DND-41 (cell line): ENCODE measurements around the gene CACNA2D3.

Experiments used
- ATAC-seq: fragments of 200-7000 bp; cut with Tn5 transposase; 3 replicates; pipeline ENCODE4 v1.9.1; 2021; ENCODE audit warnings: low read depth; ENCODE audit not compliant: insufficient read depth
- DNase-seq: peaks from one replicate; pipeline ENCODE4 v3.0.0-alpha.2; 2020
- H2AFZ ChIP-seq: 2 replicates; pipeline ENCODE4 v1.6.0; 2012; ENCODE audit warnings: low read depth, low read length
- H3K27ac ChIP-seq: 2 replicates; pipeline ENCODE4 v1.5.1; 2012; ENCODE audit warnings: low read length, inconsistent platforms
- H3K27me3 ChIP-seq: fragments of 200-600 bp; sonication (generic); 2 replicates; pipeline ENCODE4 v1.6.0; 2012; ENCODE audit warnings: low read length, mild to moderate bottlenecking, inconsistent platforms; ENCODE audit not compliant: insufficient read depth, poor library complexity
- H3K36me3 ChIP-seq: 2 replicates; pipeline ENCODE4 v1.5.1; 2012; ENCODE audit warnings: low read length, inconsistent platforms; ENCODE audit not compliant: insufficient read depth
- H3K4me1 ChIP-seq: 2 replicates; pipeline ENCODE4 v1.5.1; 2012; ENCODE audit warnings: mild to moderate bottlenecking, low read length; ENCODE audit not compliant: insufficient read depth
- H3K4me2 ChIP-seq: 2 replicates; pipeline ENCODE4 v1.6.0; 2012; ENCODE audit warnings: mild to moderate bottlenecking, moderate library complexity, low read length, inconsistent platforms; ENCODE audit not compliant: insufficient read depth
- H3K4me3 ChIP-seq, 2 experiments: fragments of 200-600 bp in 1 of 2; shearing (Covaris generic) in 1 of 2; 2 replicates each; pipeline ENCODE4 v1.5.1; 2012 to 2016; ENCODE audit warnings: inconsistent platforms in 2 of 2, low read length in 2 of 2, mild to moderate bottlenecking in 2 of 2, low read depth in 1 of 2, moderate library complexity in 1 of 2
- H3K79me2 ChIP-seq: 2 replicates; pipeline ENCODE4 v1.6.0; 2012; ENCODE audit warnings: low read length, inconsistent platforms; ENCODE audit not compliant: insufficient read depth
- H3K9ac ChIP-seq: 2 replicates; pipeline ENCODE4 v1.6.0; 2012; ENCODE audit warnings: low read depth, mild to moderate bottlenecking, inconsistent platforms, low read length, moderate library complexity
- H3K9me3 ChIP-seq: 2 replicates; pipeline ENCODE4 v1.5.1; 2012; ENCODE audit warnings: low read length, moderate library complexity, mild to moderate bottlenecking, inconsistent platforms; ENCODE audit not compliant: insufficient read depth, severe bottlenecking
- H4K20me1 ChIP-seq: 2 replicates; pipeline ENCODE4 v1.6.0; 2012; ENCODE audit warnings: low read length; ENCODE audit not compliant: insufficient read depth
- EZH2 ChIP-seq: IDR thresholded peaks from 3 replicates; pipeline ENCODE4 v1.6.1; 2012; ENCODE audit warnings: borderline replicate concordance, low read depth, mild to moderate bottlenecking, moderate library complexity, low read length, inconsistent platforms; ENCODE audit not compliant: severe bottlenecking
- TF ChIP-seq, protein P1 (sequence below): IDR thresholded peaks from 2 replicates; pipeline ENCODE4 v1.5.1; 2012; ENCODE audit warnings: borderline replicate concordance, low read length, moderate library complexity, mild to moderate bottlenecking; ENCODE audit not compliant: poor library complexity, severe bottlenecking; ENCODE audit errors: extremely low read depth

CACNA2D3 gene

DNA sequence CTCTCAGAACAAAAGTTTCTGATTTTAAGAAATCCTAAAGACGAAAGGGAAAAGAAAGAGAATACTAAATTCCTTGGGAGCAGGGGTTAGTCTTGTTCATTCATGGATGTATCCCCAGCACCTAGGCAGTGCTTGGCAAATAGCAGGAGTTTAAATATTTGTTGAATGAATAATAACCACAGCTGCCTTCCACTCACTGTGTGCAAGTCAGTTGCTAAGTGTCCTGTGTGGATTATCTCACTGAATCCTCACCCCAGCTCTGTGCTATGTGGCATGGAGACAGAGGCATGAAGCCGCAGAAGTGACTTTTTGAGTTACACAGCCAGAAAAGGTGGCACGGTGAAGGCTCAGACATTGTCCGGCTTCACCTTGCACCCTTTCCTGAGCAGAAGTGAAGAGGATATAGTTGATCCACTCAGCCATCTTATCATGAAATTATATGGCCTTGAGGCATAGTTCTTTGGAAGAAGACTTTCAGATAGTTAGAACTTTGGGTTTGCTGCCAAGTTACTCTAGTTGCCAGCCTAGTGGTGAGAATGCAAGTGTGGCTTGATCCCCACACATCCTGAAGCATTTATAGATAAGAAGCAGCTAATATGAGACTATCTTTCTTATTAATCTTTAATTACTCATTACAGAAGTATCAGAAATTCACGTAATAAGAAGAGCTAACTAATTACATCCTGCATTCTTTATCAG lies 450.0 kb downstream of the CACNA2D3 start:
- Histone ChIP-seq H3K9ac (no peak overlapping the region), H2AFZ (no peak overlapping the region), H3K79me2 (no peaks in the 10 kb centered on the region), H3K36me3 (no peaks in the 10 kb centered on the region), H3K4me3 (no peak overlapping the region), H4K20me1 (no peaks in the 10 kb centered on the region), H3K27me3 (no peaks in the 10 kb centered on the region), H3K4me1 (no peaks in the 10 kb centered on the region), H3K4me2 (no peak overlapping the region), H3K27ac (no peak overlapping the region), H3K9me3 (no peaks in the 10 kb centered on the region)
- no peak for DNase-seq
- TF ChIP-seq, protein P1, sequence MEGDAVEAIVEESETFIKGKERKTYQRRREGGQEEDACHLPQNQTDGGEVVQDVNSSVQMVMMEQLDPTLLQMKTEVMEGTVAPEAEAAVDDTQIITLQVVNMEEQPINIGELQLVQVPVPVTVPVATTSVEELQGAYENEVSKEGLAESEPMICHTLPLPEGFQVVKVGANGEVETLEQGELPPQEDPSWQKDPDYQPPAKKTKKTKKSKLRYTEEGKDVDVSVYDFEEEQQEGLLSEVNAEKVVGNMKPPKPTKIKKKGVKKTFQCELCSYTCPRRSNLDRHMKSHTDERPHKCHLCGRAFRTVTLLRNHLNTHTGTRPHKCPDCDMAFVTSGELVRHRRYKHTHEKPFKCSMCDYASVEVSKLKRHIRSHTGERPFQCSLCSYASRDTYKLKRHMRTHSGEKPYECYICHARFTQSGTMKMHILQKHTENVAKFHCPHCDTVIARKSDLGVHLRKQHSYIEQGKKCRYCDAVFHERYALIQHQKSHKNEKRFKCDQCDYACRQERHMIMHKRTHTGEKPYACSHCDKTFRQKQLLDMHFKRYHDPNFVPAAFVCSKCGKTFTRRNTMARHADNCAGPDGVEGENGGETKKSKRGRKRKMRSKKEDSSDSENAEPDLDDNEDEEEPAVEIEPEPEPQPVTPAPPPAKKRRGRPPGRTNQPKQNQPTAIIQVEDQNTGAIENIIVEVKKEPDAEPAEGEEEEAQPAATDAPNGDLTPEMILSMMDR: no peak
- TF ChIP-seq EZH2: no peak
- no peak for ATAC-seq

DNA sequence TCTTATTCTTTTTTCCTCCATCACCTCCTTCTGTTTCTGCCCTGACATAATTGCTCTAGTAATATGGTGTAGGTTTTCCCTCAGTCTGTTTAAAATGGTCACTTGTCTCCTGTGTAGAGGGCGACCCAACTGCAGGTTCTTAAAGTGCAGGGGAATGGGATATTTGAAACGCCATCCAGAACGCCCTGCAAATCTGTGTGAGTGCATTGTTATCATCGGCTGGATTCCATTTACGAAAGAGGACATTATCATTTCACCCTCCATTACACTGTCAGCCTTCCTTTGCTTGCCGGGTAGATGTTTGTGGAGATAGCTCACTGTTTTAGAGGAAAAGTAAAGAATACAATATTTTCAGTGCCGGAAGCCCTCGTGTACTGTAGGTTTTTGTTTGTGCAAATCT lies 451.5 kb downstream of the CACNA2D3 start:
- H3K9ac ChIP-seq: no peak overlapping the region
- H3K4me3 ChIP-seq: no peak overlapping the region
- no peaks in the 10 kb centered on the region for H4K20me1 ChIP-seq
- no peak overlapping the region for H2AFZ ChIP-seq
- H3K4me1 ChIP-seq: no peaks in the 10 kb centered on the region
- no peaks in the 10 kb centered on the region for H3K36me3 ChIP-seq
- no peak for TF ChIP-seq EZH2
- TF ChIP-seq, protein P1: no peak
- no peak overlapping the region for H3K27ac ChIP-seq
- no peaks in the 10 kb centered on the region for H3K27me3 ChIP-seq
- H3K4me2 ChIP-seq: no peak overlapping the region
- no peak for ATAC-seq
- DNase-seq: no peak
- no peaks in the 10 kb centered on the region for H3K9me3 ChIP-seq
- H3K79me2 ChIP-seq: no peaks in the 10 kb centered on the region

DNA sequence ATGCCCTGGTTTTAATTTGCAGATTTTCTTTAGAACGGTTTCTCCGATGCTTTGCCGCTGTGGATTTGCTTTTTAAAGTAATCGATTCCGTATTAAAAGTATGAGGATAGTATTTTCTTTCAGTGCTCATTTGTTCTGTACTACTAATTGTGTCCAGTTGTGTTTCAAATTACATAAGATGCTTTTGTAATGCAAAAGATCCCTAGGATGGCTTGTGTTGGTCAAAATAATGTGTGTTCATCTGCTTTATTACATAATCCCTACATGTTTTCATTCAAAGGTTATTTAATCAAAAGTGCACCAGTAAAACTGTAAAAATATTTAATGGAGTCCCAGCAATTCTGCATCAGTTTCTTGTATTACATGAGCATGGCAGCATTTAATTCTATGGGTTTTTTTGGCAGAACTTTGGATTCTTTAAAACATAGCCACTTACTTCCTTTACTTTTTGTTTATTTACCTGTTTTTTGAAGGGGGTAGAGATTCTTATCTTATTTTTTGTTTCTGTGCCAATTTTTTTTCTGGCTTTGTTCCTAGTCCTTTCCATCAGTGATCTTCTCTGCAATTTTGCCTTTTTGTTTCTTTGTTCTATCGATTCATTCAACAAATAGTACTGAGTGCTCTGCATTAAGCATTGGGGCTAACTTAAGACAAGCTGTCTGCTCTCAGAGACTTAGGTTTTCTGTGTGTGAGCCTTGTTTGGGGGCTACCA lies 452.7 kb downstream of the CACNA2D3 start:
- H2AFZ ChIP-seq: no peak overlapping the region
- no peaks in the 10 kb centered on the region for H4K20me1 ChIP-seq
- no peak for DNase-seq
- no peak overlapping the region for H3K4me3 ChIP-seq
- H3K9ac ChIP-seq: no peak overlapping the region
- H3K36me3 ChIP-seq: no peaks in the 10 kb centered on the region
- no peaks in the 10 kb centered on the region for H3K79me2 ChIP-seq
- no peak for TF ChIP-seq EZH2
- TF ChIP-seq, protein P1: no peak
- H3K27me3 ChIP-seq: no peaks in the 10 kb centered on the region
- no peak for ATAC-seq
- no peak overlapping the region for H3K4me2 ChIP-seq
- H3K27ac ChIP-seq: no peak overlapping the region
- H3K9me3 ChIP-seq: no peaks in the 10 kb centered on the region
- H3K4me1 ChIP-seq: no peaks in the 10 kb centered on the region
